Activated CD8-positive, alpha-beta T cell treated with anti-CD3 and anti-CD28 coated beads for 36 hours (primary cell): ENCODE data around the gene GPR173. TPM values are rescaled to one million over a fixed set of nuclear protein-coding genes. Genes with fewer than 3 reads are reported as not detected.

Source experiments
- ATAC-seq: fragments of 200-7000 bp; cut with Tn5 transposase; one replicate; pipeline ENCODE4 v1.10.0; 2021; ENCODE audit warnings: mild to moderate bottlenecking, moderate library complexity
- CTCF ChIA-PET: fragments of 350-600 bp; sonication (Branson Sonifier 250); formaldehyde crosslinking; loops from one replicate; lab custom pipeline; 2021; ENCODE audit warnings: antibody characterized with exemption; lab: Charles Lee
- POLR2A ChIA-PET: fragments of 350-600 bp; sonication (Branson Sonifier 250); formaldehyde crosslinking; loops from one replicate; lab custom pipeline; 2021; ENCODE audit warnings: antibody characterized with exemption; lab: Charles Lee
- DNase-seq: peaks from one replicate; pipeline ENCODE4 v3.0.0-alpha.2; 2020
- H3K27ac Mint-ChIP-seq: one replicate; pipeline ENCODE4 v1.8.0; 2021; ENCODE audit warnings: mild to moderate bottlenecking, mixed read lengths
- H3K27me3 Mint-ChIP-seq: one replicate; pipeline ENCODE4 v1.8.0; 2021; ENCODE audit warnings: mixed read lengths
- H3K36me3 Mint-ChIP-seq: one replicate; pipeline ENCODE4 v1.8.0; 2021; ENCODE audit warnings: low read depth, mixed read lengths
- H3K4me1 Mint-ChIP-seq: one replicate; pipeline ENCODE4 v1.8.0; 2021; ENCODE audit warnings: low read depth, mixed read lengths
- H3K4me3 Mint-ChIP-seq: one replicate; pipeline ENCODE4 v1.8.0; 2021; ENCODE audit warnings: mild to moderate bottlenecking, moderate library complexity, mixed read lengths
- H3K9me3 Mint-ChIP-seq: one replicate; pipeline ENCODE4 v1.8.0; 2021; ENCODE audit warnings: mixed read lengths
- CTCF ChIP-seq: fragments of 200-600 bp; IDR thresholded peaks from one replicate; pipeline ENCODE4 v1.8.0; 2022; ENCODE audit warnings: antibody characterized with exemption, mild to moderate bottlenecking
- intact Hi-C: fragments of 100-400 bp; cut with micrococcal nuclease; formaldehyde crosslinking; loops from one replicate; pipeline ENCODE4 v1.10.0; 2022
- total RNA-seq, 2 experiments: library from RNA; stranded (reverse); gene quantifications; one replicate each; pipeline ENCODE4 v1.2.3, GENCODE V29; 2021

Gene GPR173
- total RNA-seq, 2 experiments from 2014 or later = 0.36 to 0.70 TPM

- Mint-ChIP-seq H3K4me1 (peaks cover 13% of the 10 kb centered on the region), H3K4me3 (no peak overlapping the region), H3K27me3 (no peaks in the 10 kb centered on the region), H3K27ac (no peak overlapping the region), H3K9me3 (no peaks in the 10 kb centered on the region), H3K36me3 (no peaks in the 10 kb centered on the region)
- intact Hi-C loops = no loop called here
- no peak for TF ChIP-seq CTCF
- ATAC-seq (no peak), DNase-seq (no peak)
- POLR2A ChIA-PET = no interaction called here
- CTCF ChIA-PET = no interaction called here
Observed at GRCh38 chrX:53122013-53122412, 73.4 kb downstream of the GPR173 start.

- H3K9me3 Mint-ChIP-seq = no peaks in the 10 kb centered on the region
- no peaks in the 10 kb centered on the region for H3K36me3 Mint-ChIP-seq
- H3K27me3 Mint-ChIP-seq = no peaks in the 10 kb centered on the region
- H3K4me3 Mint-ChIP-seq = no peak overlapping the region
- intact Hi-C loops = no loop called here
- H3K4me1 Mint-ChIP-seq = peaks cover 13% of the 10 kb centered on the region
- no peak overlapping the region for H3K27ac Mint-ChIP-seq
- ATAC-seq (no peak), DNase-seq (no peak)
- no peak for TF ChIP-seq CTCF
- CTCF ChIA-PET = no interaction called here
- POLR2A ChIA-PET = no interaction called here
Observed at GRCh38 chrX:53125506-53125905, 76.9 kb downstream of the GPR173 start.

- intact Hi-C loops = no loop called here
- ChIA-PET CTCF (no interaction called here), POLR2A (no interaction called here)
- H3K4me1 Mint-ChIP-seq = peaks cover 13% of the 10 kb centered on the region
- no peaks in the 10 kb centered on the region for H3K9me3 Mint-ChIP-seq
- no peaks in the 10 kb centered on the region for H3K27me3 Mint-ChIP-seq
- H3K27ac Mint-ChIP-seq = no peak overlapping the region
- H3K4me3 Mint-ChIP-seq = no peak overlapping the region
- DNase-seq = no peak
- peaks cover 1% of the 10 kb centered on the region for H3K36me3 Mint-ChIP-seq
- TF ChIP-seq CTCF = no peak
- ATAC-seq = no peak
Observed at GRCh38 chrX:53126377-53126776, 77.8 kb downstream of the GPR173 start.

- no peaks in the 10 kb centered on the region for H3K9me3 Mint-ChIP-seq
- peaks cover 11% of the 10 kb centered on the region for H3K4me1 Mint-ChIP-seq
- ChIA-PET CTCF (no interaction called here), POLR2A (no interaction called here)
- DNase-seq (no peak), ATAC-seq (no peak)
- H3K36me3 Mint-ChIP-seq = peaks cover 4% of the 10 kb centered on the region
- no peaks in the 10 kb centered on the region for H3K27me3 Mint-ChIP-seq
- TF ChIP-seq CTCF = no peak
- H3K27ac Mint-ChIP-seq = no peak overlapping the region
- H3K4me3 Mint-ChIP-seq = no peak overlapping the region
- intact Hi-C loops = no loop called here
Observed at GRCh38 chrX:53128097-53128749, 79.6 kb downstream of the GPR173 start.

Other genes with a start within 250 kb of the GPR173 start
- not detected for gene XAGE5, start 237.5 kb upstream of the GPR173 start, total RNA-seq
- gene XAGE3, start 180.7 kb upstream of the GPR173 start, total RNA-seq = not detected
- gene FAM156B, start 151.5 kb upstream of the GPR173 start, total RNA-seq = 10 to 100 TPM; 14.5 to 16.2 TPM
- gene FAM156A, start 90.3 kb upstream of the GPR173 start, total RNA-seq = 10 to 100 TPM; 20.6 to 21.0 TPM
- 10 to 100 TPM; 56.8 to 61.0 TPM for gene TSPYL2, start 33.6 kb downstream of the GPR173 start, total RNA-seq
- 10 to 100 TPM; 11.1 to 11.7 TPM for gene KANTR, start 45.4 kb downstream of the GPR173 start, total RNA-seq
- gene KDM5C, start 176.4 kb downstream of the GPR173 start, total RNA-seq = 10 to 100 TPM; 94.3 to 99.4 TPM
- gene IQSEC2, start 232.8 kb downstream of the GPR173 start, total RNA-seq = under 1 TPM; 0.05 to 0.07 TPM